ENCODE measurements around the gene TSPAN14. TPM values are rescaled to one million over a fixed set of nuclear protein-coding genes. Genes with fewer than 3 reads are reported as not detected.

The TSPAN14 gene
- total and polyA plus RNA-seq, 2 of the 13 experiments (the other 11 are each of a cell fraction or from before 2014, with no cell fraction given), result 24.1 to 80.6 TPM

GRCh38 chr10:80453842-80454512, at the start of gene TSPAN14 (continued):
- no peak for TF ChIP-seq FOXP4 (CRISPR knock-in tag; IDR thresholded peaks at IDR 0.05)
- no peak for TF ChIP-seq TOE1 (CRISPR knock-in tag; IDR thresholded peaks at IDR 0.05)
- no peak for TF ChIP-seq NFYB (CRISPR knock-in tag; IDR thresholded peaks at IDR 0.05)
- TF ChIP-seq RAD51 (IDR thresholded peaks at IDR 0.05; ENCODE audit: borderline replicate concordance), result no peak
- TF ChIP-seq HMGXB4 (CRISPR knock-in tag; IDR thresholded peaks at IDR 0.05; ENCODE audit: borderline replicate concordance in 1 of 2, low read depth in 1 of 2), result no peak; a peak in 1 of 4 replicates
- TF ChIP-seq BHLHE40 (IDR thresholded peaks at IDR 0.05; ENCODE audit: low read length), result no peak
- no peak for TF ChIP-seq SMYD3 (CRISPR knock-in tag; IDR thresholded peaks at IDR 0.05)
- TF ChIP-seq ZNF3 (CRISPR knock-in tag; IDR thresholded peaks at IDR 0.05), result no peak
- no peak for TF ChIP-seq ZNF7 (CRISPR knock-in tag; IDR thresholded peaks at IDR 0.05)
- TF ChIP-seq ASH2L (IDR thresholded peaks at IDR 0.05; ENCODE audit: insufficient read length, low read depth, low read length), result no peak
- TF ChIP-seq ARID5B (CRISPR knock-in tag; IDR thresholded peaks at IDR 0.05), result 0 out of 2 replicates have a peak, but pooled peaks have one; percentile 16
- TF ChIP-seq HOXD1 (CRISPR knock-in tag; IDR thresholded peaks at IDR 0.05), result no peak
- TF ChIP-seq ZFP90 (CRISPR knock-in tag; IDR thresholded peaks at IDR 0.05; ENCODE audit: borderline replicate concordance), result no peak; the same call in 1 of the 2 replicates
- TF ChIP-seq PAX8 (CRISPR knock-in tag; IDR thresholded peaks at IDR 0.05; ENCODE audit: borderline replicate concordance), result no peak
- no peak for TF ChIP-seq ATF7 (IDR thresholded peaks at IDR 0.05)
- no peak for TF ChIP-seq ATF7 (CRISPR knock-in tag; IDR thresholded peaks at IDR 0.05)
- no peak for TF ChIP-seq KLF6 (CRISPR knock-in tag; IDR thresholded peaks at IDR 0.05)
- peak; percentile 47; the same call in 1 of the 2 replicates for TF ChIP-seq DMAP1 (CRISPR knock-in tag; IDR thresholded peaks at IDR 0.05)
- no peak for TF ChIP-seq ZNF441 (CRISPR knock-in tag; IDR thresholded peaks at IDR 0.05; ENCODE audit: borderline replicate concordance)
- no peak for TF ChIP-seq MLLT10 (CRISPR knock-in tag; IDR thresholded peaks at IDR 0.05)
- no peak for TF ChIP-seq JUND (CRISPR knock-in tag; IDR thresholded peaks at IDR 0.05)
- no peak for TF ChIP-seq BCL6 (CRISPR knock-in tag; IDR thresholded peaks at IDR 0.05)
- TF ChIP-seq RFXAP (CRISPR knock-in tag; IDR thresholded peaks at IDR 0.05; ENCODE audit: borderline replicate concordance), result no peak
- TF ChIP-seq POLR2AphosphoS2 (IDR thresholded peaks at IDR 0.05; ENCODE audit: low read depth, low read length), result no peak
- peak; percentile 28; the same call in 1 of the 2 replicates for TF ChIP-seq THAP11 (CRISPR knock-in tag; IDR thresholded peaks at IDR 0.05)
- no peak for TF ChIP-seq ZNF839 (CRISPR knock-in tag; IDR thresholded peaks at IDR 0.05; ENCODE audit: borderline replicate concordance)
